ENCODE measurements around the gene MAP3K2. TPM values are rescaled to one million over a fixed set of nuclear protein-coding genes. Genes with fewer than 3 reads are reported as not detected.

The MAP3K2 gene
- total and polyA plus RNA-seq, 2 of the 8 experiments (the other 6 are each of a cell fraction or from before 2014, with no cell fraction given), result 2.0 to 23.2 TPM

- Histone ChIP-seq H3K4ac (replicated peaks; ENCODE audit: insufficient read length, low read depth, low read length) (no peak overlapping the region), H2BK15ac (ENCODE audit: low read length) (no peak overlapping the region), H3K14ac (ENCODE audit: insufficient read length) (no peak overlapping the region), H3K56ac (replicated peaks; ENCODE audit: insufficient read length, low read depth, low read length) (no peak overlapping the region), H4K91ac (replicated peaks; ENCODE audit: insufficient read length, low read length) (no peak overlapping the region), H3K23ac (ENCODE audit: insufficient read length) (no peak overlapping the region), H3K27ac (ENCODE audit: low read depth, low read length) (no peak overlapping the region), H2BK12ac (ENCODE audit: low read depth, low read length) (no peak overlapping the region), H3K4me2 (ENCODE audit: insufficient read depth in 1 of 2, low read depth in 2 of 2, low read length in 2 of 2) (no peak overlapping the region), H2AFZ (ENCODE audit: low read length) (no peak overlapping the region), H4K20me1 (replicated peaks in 1 of 2; ENCODE audit: control insufficient read depth in 1 of 2, insufficient read depth in 2 of 2, low read length in 2 of 2) (peaks cover 0 to 3% of the 10 kb centered on the region in 2 experiments), H2BK120ac (replicated peaks; ENCODE audit: low read depth, low read length) (no peak overlapping the region), H3K9ac (replicated peaks in 1 of 4; ENCODE audit: extremely low read depth in 1 of 4, low read depth in 3 of 4, low read length in 3 of 4) (no peak overlapping the region), H2BK20ac (ENCODE audit: low read length) (no peak overlapping the region), H3K27me3 (replicated peaks in 1 of 4; ENCODE audit: control insufficient read depth in 3 of 4, extremely low read depth in 1 of 4, insufficient read depth in 3 of 4, low read length in 3 of 4) (no peaks in the 10 kb centered on the region), H3K18ac (ENCODE audit: extremely low read depth, low read length) (no peak overlapping the region), H2AK5ac (ENCODE audit: low read depth, low read length) (no peak overlapping the region), H2BK5ac (ENCODE audit: low read depth, low read length) (no peak overlapping the region), H3K23me2 (ENCODE audit: low read depth, low read length) (no peaks in the 10 kb centered on the region), H3K4me1 (replicated peaks in 1 of 4; ENCODE audit: control insufficient read depth in 3 of 4, insufficient read depth in 4 of 4, low read length in 3 of 4) (no peaks in the 10 kb centered on the region), H3K36me3 (ENCODE audit: control insufficient read depth in 2 of 4, insufficient read depth in 4 of 4, low read length in 3 of 4) (peaks cover 6 to 44% (median 28%) of the 10 kb centered on the region in 4 experiments), H3K4me3 (ENCODE audit: extremely low read depth in 1 of 4, insufficient read depth in 2 of 4, low read depth in 3 of 4, low read length in 4 of 4) (no peak overlapping the region), H3K79me1 (ENCODE audit: low read depth, low read length) (no peaks in the 10 kb centered on the region; the same call in 1 of the 2 replicates), H4K5ac (ENCODE audit: insufficient read length, low read depth, low read length) (no peak overlapping the region), H3K9me3 (ENCODE audit: insufficient read depth in 2 of 2, low read depth in 1 of 2, low read length in 1 of 2) (peaks cover 0 to 2% of the 10 kb centered on the region in 2 experiments; a peak in 1 of 4 replicates), H3K79me2 (ENCODE audit: control insufficient read depth in 1 of 2, insufficient read depth in 2 of 2, low read length in 2 of 2) (no peaks in the 10 kb centered on the region), H4K8ac (ENCODE audit: extremely low read depth, insufficient read depth, low read length) (no peak overlapping the region)
- TF ChIP-seq NRF1 (IDR thresholded peaks at IDR 0.05; ENCODE audit: low read depth, low read length), result no peak
- no peak for TF ChIP-seq SRF (IDR thresholded peaks at IDR 0.05; ENCODE audit: low read depth, low read length)
- no peak for TF ChIP-seq CHD1 (IDR thresholded peaks at IDR 0.05; ENCODE audit: low read depth, low read length)
- TF ChIP-seq SIN3A (conservative IDR thresholded peaks at IDR 0.05 in 1 of 2, IDR thresholded peaks at IDR 0.05 in 1 of 2; ENCODE audit: low read depth in 1 of 2, low read length in 2 of 2), result no peak
- TF ChIP-seq MAX (IDR thresholded peaks at IDR 0.05), result no peak
- TF ChIP-seq EZH2 (IDR thresholded peaks at IDR 0.05; ENCODE audit: low read depth, low read length, severe bottlenecking), result no peak
- TF ChIP-seq CEBPB (IDR thresholded peaks at IDR 0.05; ENCODE audit: low read depth, low read length), result no peak
- no peak for TF ChIP-seq JUND (IDR thresholded peaks at IDR 0.05; ENCODE audit: low read length)
- CTCF ChIA-PET (ENCODE audit: partially characterized antibody), result interaction anchor here (0.9 to 1.0 kb wide), 2 partner anchors 63 to 64 kb away, joined by 3 to 4 read pairs; no protein-coding TSS in a partner anchor
- POLR2A ChIA-PET (ENCODE audit: partially characterized antibody), result interaction anchor here (1.5 kb wide), 1 partner anchor 9 kb away, joined by 5 read pairs; no protein-coding TSS in a partner anchor
- FAIRE-seq (no peak), DNase-seq (ENCODE audit: low read depth in 1 of 2, low spot score in 2 of 2) (no peak)
- whole genome bisulfite sequencing, 2 experiments (ENCODE audit: extremely low coverage in 1 of 2, insufficient coverage in 1 of 2, insufficient read length in 1 of 2, insufficient replicate concordance in 2 of 2, low coverage in 1 of 2, low lambda C conversion rate in 2 of 2, missing lambda C conversion rate in 1 of 2), result 85% methylated on average over 8 of the region's 8 CpGs; no CpG with 5 or more reads in 1 of the 2 experiments
Measured at GRCh38 chr2:127261804-127262406, 125.9 kb downstream of the MAP3K2 start.
